ENCODE measurements around the gene DRC7. TPM values are rescaled to one million over a fixed set of nuclear protein-coding genes. Genes with fewer than 3 reads are reported as not detected.
A peak's percentile ranks its signal among the peaks of the same experiment; 100 is the strongest.

Gene DRC7
- total and polyA plus RNA-seq, 2 experiments from 2014 or later, result 0.83 to 2.0 TPM

DNA sequence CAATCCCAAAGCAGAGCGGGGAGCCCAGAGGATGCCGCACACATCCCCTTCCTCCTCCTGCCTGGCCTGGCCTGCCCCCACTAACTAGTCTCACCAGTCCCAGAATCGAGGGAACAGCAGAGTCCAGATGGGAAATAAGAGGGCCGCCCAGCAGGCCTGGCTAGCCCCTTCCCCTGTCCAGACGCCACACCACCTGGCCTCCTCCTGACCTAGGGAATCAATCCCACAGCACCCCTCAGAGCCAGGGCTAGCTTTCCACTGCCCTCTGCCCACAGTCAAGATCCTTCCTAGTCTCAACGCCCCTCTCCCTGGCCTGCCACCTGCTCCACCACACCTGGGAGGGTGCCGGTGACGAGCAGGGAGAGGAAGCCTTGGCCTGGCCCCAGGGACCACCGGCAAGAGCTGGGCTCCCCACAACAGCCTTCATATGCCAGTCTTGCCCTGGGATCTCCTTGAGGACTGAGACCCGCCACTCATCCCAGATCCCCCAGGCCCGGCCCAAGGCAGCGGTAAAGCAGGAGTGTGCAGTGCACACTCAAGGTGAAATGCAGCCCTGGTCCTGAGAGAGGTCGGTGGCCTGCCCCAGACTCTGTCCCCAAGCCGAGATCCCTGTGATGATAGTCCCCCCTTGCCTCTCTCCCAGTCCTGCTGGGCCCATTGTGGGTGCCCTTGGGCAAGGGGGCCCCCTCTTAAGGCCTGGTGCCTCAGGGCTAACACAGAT lies 68.8 kb downstream of the DRC7 start:
- Histone ChIP-seq H3K9me3 (ENCODE audit: low read depth) (no peaks in the 10 kb centered on the region), H3K4me3 (no peak overlapping the region), H3K4me1 (ENCODE audit: low read depth) (no peaks in the 10 kb centered on the region), H3K27me3 (no peaks in the 10 kb centered on the region), H3K36me3 (no peaks in the 10 kb centered on the region), H3K27ac (no peak overlapping the region)
- no peak for TF ChIP-seq CTCF (IDR thresholded peaks at IDR 0.05; ENCODE audit: low read depth, low read length)
- no peak for DNase-seq (ENCODE audit: low read depth in 1 of 2, low spot score in 1 of 2)

- no peak for TF ChIP-seq CTCF (IDR thresholded peaks at IDR 0.05; ENCODE audit: low read depth, low read length)
- DNase-seq (ENCODE audit: low read depth in 1 of 2, low spot score in 1 of 2), result no peak
- Histone ChIP-seq H3K4me1 (ENCODE audit: low read depth) (no peaks in the 10 kb centered on the region), H3K4me3 (no peak overlapping the region), H3K27me3 (no peaks in the 10 kb centered on the region), H3K27ac (no peak overlapping the region), H3K9me3 (ENCODE audit: low read depth) (no peaks in the 10 kb centered on the region), H3K36me3 (peaks cover 2% of the 10 kb centered on the region)
Observed at GRCh38 chr16:57764006-57764340, 69.4 kb downstream of the DRC7 start.

- Histone ChIP-seq H3K27ac (no peak overlapping the region), H3K4me3 (no peak overlapping the region), H3K9me3 (ENCODE audit: low read depth) (no peaks in the 10 kb centered on the region), H3K4me1 (ENCODE audit: low read depth) (no peaks in the 10 kb centered on the region), H3K36me3 (peaks cover 4% of the 10 kb centered on the region), H3K27me3 (no peaks in the 10 kb centered on the region)
- TF ChIP-seq CTCF (IDR thresholded peaks at IDR 0.05; ENCODE audit: low read depth, low read length), result no peak
- DNase-seq (ENCODE audit: low read depth in 1 of 2, low spot score in 1 of 2), result peak in 1 of 2 donors; percentile 75
Observed at GRCh38 chr16:57764341-57765159, 69.9 kb downstream of the DRC7 start.

DNA sequence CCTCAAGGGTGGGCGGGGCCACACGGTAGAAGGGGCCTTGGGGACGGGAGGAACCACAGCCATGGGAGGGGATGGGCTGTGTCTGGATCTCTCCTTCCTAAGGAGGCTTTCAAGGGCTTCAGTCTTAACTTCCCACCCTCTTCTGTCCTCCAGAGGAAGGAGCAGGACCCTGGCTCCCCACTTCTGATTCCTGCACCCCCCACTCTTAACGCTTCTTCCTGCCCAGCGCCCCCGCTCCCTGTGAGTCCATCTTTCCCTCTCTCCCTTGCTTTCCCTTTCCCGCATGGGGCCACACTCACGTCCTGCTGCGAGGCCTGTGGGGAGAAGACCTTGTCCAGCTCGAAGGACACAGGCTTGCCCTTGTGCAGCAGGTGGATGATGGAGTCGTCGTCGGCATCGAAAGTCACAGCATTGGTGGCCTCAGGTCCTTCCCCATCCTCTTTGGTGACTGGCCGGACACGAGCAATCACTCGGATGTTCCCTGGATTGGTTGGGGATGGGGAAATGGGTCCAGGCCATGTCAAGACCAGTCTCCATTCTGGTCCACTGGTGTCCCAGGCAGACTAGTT lies 70.6 kb downstream of the DRC7 start:
- Histone ChIP-seq H3K36me3 (peaks cover 9% of the 10 kb centered on the region), H3K4me3 (no peak overlapping the region), H3K9me3 (ENCODE audit: low read depth) (no peaks in the 10 kb centered on the region), H3K27ac (no peak overlapping the region), H3K4me1 (ENCODE audit: low read depth) (no peaks in the 10 kb centered on the region), H3K27me3 (no peaks in the 10 kb centered on the region)
- no peak for TF ChIP-seq CTCF (IDR thresholded peaks at IDR 0.05; ENCODE audit: low read depth, low read length)
- DNase-seq (ENCODE audit: low read depth in 1 of 2, low spot score in 1 of 2), result no peak

DNA sequence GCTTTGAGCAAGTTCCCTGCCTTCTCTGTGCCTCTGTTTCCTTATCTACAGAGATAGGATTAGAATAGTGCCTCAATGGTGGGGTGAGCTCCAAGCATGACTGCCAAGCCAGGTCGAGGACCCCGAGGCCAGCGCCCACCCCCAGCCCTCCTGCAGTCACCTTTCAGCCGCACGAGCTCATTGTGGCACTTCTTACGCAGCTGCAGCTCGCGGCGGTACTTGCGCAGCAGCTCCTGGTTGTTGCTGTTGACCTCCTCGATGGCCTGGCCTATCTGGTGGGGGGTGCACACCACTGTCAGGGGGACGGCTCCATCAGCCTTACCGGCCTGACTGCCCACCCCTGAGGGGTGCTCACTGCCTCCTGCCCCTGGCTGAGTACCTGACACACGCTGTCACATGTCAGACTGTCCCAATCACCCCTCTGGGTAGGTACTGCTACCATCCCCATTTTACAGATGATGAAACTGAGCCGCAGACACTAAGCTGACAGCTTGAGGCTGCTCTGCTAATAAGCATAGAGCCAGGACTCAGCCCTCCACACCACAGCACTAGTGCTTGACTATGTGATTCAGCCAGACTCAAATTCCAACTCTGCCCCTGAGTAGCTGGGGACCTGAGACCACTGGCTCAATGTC lies 72.2 kb downstream of the DRC7 start:
- Histone ChIP-seq H3K9me3 (ENCODE audit: low read depth) (no peaks in the 10 kb centered on the region), H3K4me1 (ENCODE audit: low read depth) (no peaks in the 10 kb centered on the region), H3K4me3 (no peak overlapping the region), H3K27ac (no peak overlapping the region), H3K36me3 (peaks cover 9% of the 10 kb centered on the region), H3K27me3 (no peaks in the 10 kb centered on the region)
- no peak for DNase-seq (ENCODE audit: low read depth in 1 of 2, low spot score in 1 of 2)
- TF ChIP-seq CTCF (IDR thresholded peaks at IDR 0.05; ENCODE audit: low read depth, low read length), result no peak
